ENCODE data around the gene C16orf87.
"Not testable (repeated sequence)": the region's sequence is repeated elsewhere in the genome, so short reads cannot be mapped to it uniquely, and the experiment has no call there.

GRCh38 chr16:46867486-46867885 is 36.5 kb upstream of the C16orf87 start:
- TF ChIP-seq, protein P1, sequence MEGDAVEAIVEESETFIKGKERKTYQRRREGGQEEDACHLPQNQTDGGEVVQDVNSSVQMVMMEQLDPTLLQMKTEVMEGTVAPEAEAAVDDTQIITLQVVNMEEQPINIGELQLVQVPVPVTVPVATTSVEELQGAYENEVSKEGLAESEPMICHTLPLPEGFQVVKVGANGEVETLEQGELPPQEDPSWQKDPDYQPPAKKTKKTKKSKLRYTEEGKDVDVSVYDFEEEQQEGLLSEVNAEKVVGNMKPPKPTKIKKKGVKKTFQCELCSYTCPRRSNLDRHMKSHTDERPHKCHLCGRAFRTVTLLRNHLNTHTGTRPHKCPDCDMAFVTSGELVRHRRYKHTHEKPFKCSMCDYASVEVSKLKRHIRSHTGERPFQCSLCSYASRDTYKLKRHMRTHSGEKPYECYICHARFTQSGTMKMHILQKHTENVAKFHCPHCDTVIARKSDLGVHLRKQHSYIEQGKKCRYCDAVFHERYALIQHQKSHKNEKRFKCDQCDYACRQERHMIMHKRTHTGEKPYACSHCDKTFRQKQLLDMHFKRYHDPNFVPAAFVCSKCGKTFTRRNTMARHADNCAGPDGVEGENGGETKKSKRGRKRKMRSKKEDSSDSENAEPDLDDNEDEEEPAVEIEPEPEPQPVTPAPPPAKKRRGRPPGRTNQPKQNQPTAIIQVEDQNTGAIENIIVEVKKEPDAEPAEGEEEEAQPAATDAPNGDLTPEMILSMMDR (IDR thresholded peaks at IDR 0.05), result not testable (repeated sequence)
- not testable (repeated sequence) for TF ChIP-seq ATF1 (CRISPR knock-in tag; IDR thresholded peaks at IDR 0.05); ZNF232 (CRISPR knock-in tag; IDR thresholded peaks at IDR 0.05); ZNF532 (CRISPR knock-in tag; IDR thresholded peaks at IDR 0.05; ENCODE audit: borderline replicate concordance); ATF3 (CRISPR knock-in tag; conservative IDR thresholded peaks at IDR 0.05)
